Measurements from ENCODE around the gene TNFAIP8. TPM values are rescaled to one million over a fixed set of nuclear protein-coding genes. Genes with fewer than 3 reads are reported as not detected.
A peak's percentile ranks its signal among the peaks of the same experiment; 100 is the strongest.

TNFAIP8 gene
- total and polyA plus RNA-seq, 2 experiments from 2014 or later, result 10.3 to 14.8 TPM

- peaks cover 12% of the 10 kb centered on the region for H3K4me1 ChIP-seq (ENCODE audit: insufficient read depth)
- no peak overlapping the region for H3K27ac ChIP-seq
- no peaks in the 10 kb centered on the region for H3K79me2 ChIP-seq (ENCODE audit: insufficient read depth)
- H4K20me1 ChIP-seq (ENCODE audit: insufficient read depth), result no peaks in the 10 kb centered on the region
- in situ Hi-C loops (cut with MboI), result no loop called here
- H3K9me3 ChIP-seq (ENCODE audit: low read depth), result no peaks in the 10 kb centered on the region
- WGBS, 2 experiments (ENCODE audit: low coverage in 1 of 2, low lambda C conversion rate in 2 of 2, missing lambda C conversion rate in 2 of 2), result 95 to 100% methylated on average over 1 of the region's 1 CpG
- H3F3A ChIP-seq (ENCODE audit: insufficient read depth), result peaks cover 9% of the 10 kb centered on the region; the same call in 1 of the 2 replicates
- DNase-seq, result no peak
- H3K4me3 ChIP-seq, result no peak overlapping the region
- no peaks in the 10 kb centered on the region for H3K36me3 ChIP-seq (ENCODE audit: low read depth)
- H3K4me2 ChIP-seq (ENCODE audit: unreplicated experiment), result no peak overlapping the region
- H3K27me3 ChIP-seq (replicated peaks; ENCODE audit: insufficient read depth), result no peaks in the 10 kb centered on the region
- no peak overlapping the region for H3K9ac ChIP-seq
- TF ChIP-seq EZH2phosphoT487 (IDR thresholded peaks at IDR 0.05; ENCODE audit: insufficient read depth, low read depth), result no peak
- no peak for TF ChIP-seq EZH2 (IDR thresholded peaks at IDR 0.05; ENCODE audit: insufficient read depth, poor library complexity, severe bottlenecking)
- no peaks in the 10 kb centered on the region for H3K9me2 ChIP-seq (ENCODE audit: insufficient read depth)
- H2AFZ ChIP-seq, result no peak overlapping the region
These were observed 21.2 kb downstream of the TNFAIP8 start for GRCh38 chr5:119377066-119377465.

- Histone ChIP-seq H3K9me2 (ENCODE audit: insufficient read depth) (no peaks in the 10 kb centered on the region), H4K20me1 (ENCODE audit: insufficient read depth) (no peaks in the 10 kb centered on the region), H3K27ac (no peak overlapping the region), H3K4me1 (ENCODE audit: insufficient read depth) (peaks cover 12% of the 10 kb centered on the region), H3K4me3 (no peak overlapping the region), H2AFZ (no peak overlapping the region), H3K27me3 (replicated peaks; ENCODE audit: insufficient read depth) (no peaks in the 10 kb centered on the region), H3K9me3 (ENCODE audit: low read depth) (no peaks in the 10 kb centered on the region), H3F3A (ENCODE audit: insufficient read depth) (peaks cover 9% of the 10 kb centered on the region; the same call in 1 of the 2 replicates), H3K9ac (no peak overlapping the region), H3K4me2 (ENCODE audit: unreplicated experiment) (peak overlapping the region; percentile 35), H3K79me2 (ENCODE audit: insufficient read depth) (no peaks in the 10 kb centered on the region), H3K36me3 (ENCODE audit: low read depth) (no peaks in the 10 kb centered on the region)
- TF ChIP-seq EZH2 (IDR thresholded peaks at IDR 0.05; ENCODE audit: insufficient read depth, poor library complexity, severe bottlenecking), result no peak
- no peak for TF ChIP-seq EZH2phosphoT487 (IDR thresholded peaks at IDR 0.05; ENCODE audit: insufficient read depth, low read depth)
- DNase-seq, result peak; percentile 17
- 67% methylated on average over 3 of the region's 3 CpGs for WGBS, 2 experiments (ENCODE audit: low coverage in 1 of 2, low lambda C conversion rate in 2 of 2, missing lambda C conversion rate in 2 of 2)
- in situ Hi-C loops (cut with MboI), result no loop called here
These were observed 22.4 kb downstream of the TNFAIP8 start for GRCh38 chr5:119378075-119378700.

DNA sequence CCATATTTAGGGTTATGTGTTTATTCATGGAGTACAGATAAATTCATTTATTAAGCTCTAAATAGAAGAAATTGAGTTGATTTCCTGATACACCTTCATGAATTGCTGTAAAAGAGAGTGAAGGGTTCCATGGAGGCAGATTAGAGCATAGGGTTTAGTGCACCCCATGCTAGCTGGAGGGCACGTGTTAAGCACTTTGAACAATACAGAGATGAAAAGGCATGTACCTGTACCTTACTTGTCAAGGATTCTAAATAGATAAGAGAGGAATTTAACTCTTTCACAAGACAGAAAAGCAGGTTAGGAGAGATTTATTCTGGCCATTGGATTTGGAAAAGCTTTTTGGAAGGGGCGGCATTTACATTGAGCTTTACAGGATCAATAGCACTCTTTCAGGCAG, 23.3 kb downstream of the TNFAIP8 start:
- Histone ChIP-seq H3K4me3 (no peak overlapping the region), H3K36me3 (ENCODE audit: low read depth) (no peaks in the 10 kb centered on the region), H3K4me1 (ENCODE audit: insufficient read depth) (peaks cover 12% of the 10 kb centered on the region), H3K9ac (no peak overlapping the region), H3K9me3 (ENCODE audit: low read depth) (no peaks in the 10 kb centered on the region), H3K27me3 (replicated peaks; ENCODE audit: insufficient read depth) (no peaks in the 10 kb centered on the region), H2AFZ (no peak overlapping the region), H3K9me2 (ENCODE audit: insufficient read depth) (no peaks in the 10 kb centered on the region), H3K27ac (no peak overlapping the region), H3K79me2 (ENCODE audit: insufficient read depth) (no peaks in the 10 kb centered on the region), H3F3A (ENCODE audit: insufficient read depth) (peaks cover 9% of the 10 kb centered on the region; the same call in 1 of the 2 replicates), H3K4me2 (ENCODE audit: unreplicated experiment) (no peak overlapping the region), H4K20me1 (ENCODE audit: insufficient read depth) (no peaks in the 10 kb centered on the region)
- TF ChIP-seq EZH2phosphoT487 (IDR thresholded peaks at IDR 0.05; ENCODE audit: insufficient read depth, low read depth) (no peak), EZH2 (IDR thresholded peaks at IDR 0.05; ENCODE audit: insufficient read depth, poor library complexity, severe bottlenecking) (no peak)
- in situ Hi-C loops (cut with MboI), result no loop called here
- no peak for DNase-seq
- 96% methylated on average over 2 of the region's 2 CpGs for WGBS, 2 experiments (ENCODE audit: low coverage in 1 of 2, low lambda C conversion rate in 2 of 2, missing lambda C conversion rate in 2 of 2)

DNA sequence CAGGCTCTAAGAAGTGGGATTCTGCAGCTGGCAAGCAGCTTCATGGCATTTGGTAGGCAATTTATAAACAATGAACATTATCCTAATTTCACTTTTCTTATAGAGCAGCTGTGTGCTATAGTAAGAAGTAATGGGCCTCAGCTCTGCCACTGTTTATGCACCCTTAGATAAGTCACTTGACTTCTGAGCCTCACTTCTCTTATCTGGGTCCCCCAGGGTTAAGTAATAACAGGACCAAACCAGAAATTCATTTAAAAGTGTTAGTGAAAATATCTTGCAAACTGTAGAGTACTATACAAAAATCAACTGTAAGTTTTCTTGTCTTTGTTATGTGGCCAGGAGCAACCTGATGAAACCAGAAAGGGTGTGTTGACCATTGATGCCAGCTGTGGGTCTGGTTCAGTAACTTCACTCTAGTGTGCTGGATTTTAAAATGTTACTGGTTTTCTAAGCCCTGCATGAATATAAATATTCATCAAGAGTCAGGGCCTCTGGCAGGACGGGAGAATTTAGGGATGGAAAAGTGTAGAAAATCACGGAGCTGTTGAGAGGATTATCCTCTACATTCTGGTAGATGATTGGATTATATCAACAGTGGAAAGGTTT, 24.2 kb downstream of the TNFAIP8 start:
- Histone ChIP-seq H3K9me3 (ENCODE audit: low read depth) (no peaks in the 10 kb centered on the region), H3K36me3 (ENCODE audit: low read depth) (no peaks in the 10 kb centered on the region), H3K9ac (no peak overlapping the region), H3K4me2 (ENCODE audit: unreplicated experiment) (no peak overlapping the region), H3K4me1 (ENCODE audit: insufficient read depth) (peaks cover 12% of the 10 kb centered on the region), H3F3A (ENCODE audit: insufficient read depth) (peaks cover 9% of the 10 kb centered on the region; the same call in 1 of the 2 replicates), H3K9me2 (ENCODE audit: insufficient read depth) (no peaks in the 10 kb centered on the region), H3K79me2 (ENCODE audit: insufficient read depth) (no peaks in the 10 kb centered on the region), H4K20me1 (ENCODE audit: insufficient read depth) (no peaks in the 10 kb centered on the region), H3K4me3 (no peak overlapping the region), H2AFZ (no peak overlapping the region), H3K27me3 (replicated peaks; ENCODE audit: insufficient read depth) (no peaks in the 10 kb centered on the region), H3K27ac (no peak overlapping the region)
- DNase-seq, result no peak
- WGBS, 2 experiments (ENCODE audit: low coverage in 1 of 2, low lambda C conversion rate in 2 of 2, missing lambda C conversion rate in 2 of 2), result 97 to 100% methylated on average over 2 of the region's 2 CpGs
- TF ChIP-seq EZH2phosphoT487 (IDR thresholded peaks at IDR 0.05; ENCODE audit: insufficient read depth, low read depth) (no peak), EZH2 (IDR thresholded peaks at IDR 0.05; ENCODE audit: insufficient read depth, poor library complexity, severe bottlenecking) (no peak)
- in situ Hi-C loops (cut with MboI), result no loop called here
